Panc1 (cell line): ENCODE measurements around the gene ZDHHC14. TPM values are rescaled to one million over a fixed set of nuclear protein-coding genes. Genes with fewer than 3 reads are reported as not detected.

ENCODE experiments used
- ATAC-seq: fragments of 200-7000 bp; cut with Tn5 transposase; 2 replicates; pipeline ENCODE4 v1.9.1; 2020; ENCODE audit warnings: mild to moderate bottlenecking, moderate library complexity
- BruUV-seq: library from RNA; stranded (reverse); fragments of 400-500 nt; replicated peaks from 2 replicates; lab custom pipeline; 2021; lab: Mats Ljungman, UMichigan
- CTCF ChIA-PET: fragments of 300-600 bp; sonication (Branson Sonifier 250); formaldehyde crosslinking; loops from one replicate; lab custom pipeline; 2022; ENCODE audit warnings: antibody characterized with exemption; lab: Charles Lee
- POLR2A ChIA-PET: fragments of 300-600 bp; sonication (Branson Sonifier 250); formaldehyde crosslinking; loops from one replicate; lab custom pipeline; 2022; ENCODE audit warnings: antibody characterized with exemption; lab: Charles Lee
- DNase-seq: peaks from one replicate; pipeline ENCODE4 v3.0.0-alpha.2; 2010; ENCODE audit warnings: low read depth, low spot score
- H3K27ac ChIP-seq: 2 replicates; pipeline ENCODE4 v1.5.1; 2011; ENCODE audit warnings: mild to moderate bottlenecking, low read length, inconsistent platforms
- H3K27me3 ChIP-seq: fragments of 200-500 bp; sonication (Bioruptor generic); 2 replicates; pipeline ENCODE4 v1.6.0; 2014; ENCODE audit warnings: low read length, inconsistent platforms; ENCODE audit not compliant: control insufficient read depth, insufficient read depth
- H3K36me3 ChIP-seq: fragments of 200-500 bp; sonication (Bioruptor generic); 2 replicates; pipeline ENCODE4 v1.5.1; 2014; ENCODE audit warnings: inconsistent platforms, mild to moderate bottlenecking, low read length, moderate library complexity; ENCODE audit not compliant: control insufficient read depth, insufficient read depth
- H3K4me1 ChIP-seq: 2 replicates; pipeline ENCODE4 v1.5.1; 2011; ENCODE audit warnings: inconsistent platforms, mild to moderate bottlenecking, low read length, moderate library complexity; ENCODE audit not compliant: control insufficient read depth, insufficient read depth
- H3K4me3 ChIP-seq, 2 experiments: 2 replicates each; pipeline ENCODE4 v1.5.1; 2011 to 2012; ENCODE audit warnings: low read depth in 2 of 2, low read length in 2 of 2, mild to moderate bottlenecking in 2 of 2, inconsistent platforms in 1 of 2, moderate library complexity in 1 of 2
- H3K9me3 ChIP-seq: fragments of 200-500 bp; sonication (Bioruptor generic); 2 replicates; pipeline ENCODE4 v1.5.1; 2014; ENCODE audit warnings: low read depth, mild to moderate bottlenecking, inconsistent platforms, low read length, moderate library complexity; ENCODE audit not compliant: control insufficient read depth, insufficient read depth
- CTCF ChIP-seq: fragments of 450-650 bp; IDR thresholded peaks from 2 replicates; pipeline ENCODE4 v1.5.1; 2017; ENCODE audit warnings: mild to moderate bottlenecking
- POLR2AphosphoS5 ChIP-seq: IDR thresholded peaks from 2 replicates; pipeline ENCODE4 v1.6.1; 2012; ENCODE audit warnings: mild to moderate bottlenecking, low read depth, low read length, moderate library complexity
- REST ChIP-seq, 2 experiments: IDR thresholded peaks; 2 replicates each; pipeline ENCODE4 v1.6.1; 2011 to 2012; ENCODE audit warnings: low read depth in 2 of 2, control low read depth in 1 of 2, low read length in 1 of 2, mild to moderate bottlenecking in 1 of 2, moderate library complexity in 1 of 2; ENCODE audit not compliant: insufficient read depth in 1 of 2
- SIN3A ChIP-seq: IDR thresholded peaks from 2 replicates; pipeline ENCODE4 v1.6.1; 2012; ENCODE audit warnings: low read depth, mild to moderate bottlenecking, low read length, moderate library complexity, borderline replicate concordance; ENCODE audit not compliant: insufficient read depth
- TCF7L2 ChIP-seq: IDR thresholded peaks from 2 replicates; pipeline ENCODE4 v1.6.1; 2011; ENCODE audit warnings: mild to moderate bottlenecking, low read depth, low read length, inconsistent platforms
- in situ Hi-C: cut with HindIII; loops from 2 replicates; pipeline ENCODE4 v1.10.0; 2016; ENCODE audit warnings: low sequenced_read_pairs, low pct_unique_long_range_greater_than_20kb
- intact Hi-C: fragments of 100-400 bp; cut with micrococcal nuclease; formaldehyde crosslinking; loops from one replicate; pipeline ENCODE4 v1.10.0; 2022; ENCODE audit not compliant: unreplicated experiment
- total RNA-seq: library from RNA; stranded (reverse); gene quantifications from one replicate; pipeline ENCODE4 v1.2.1, GENCODE V29; 2021; ENCODE audit not compliant: unreplicated experiment

The ZDHHC14 gene
- total RNA-seq, 1 experiment from 2014 or later: 19.9 TPM

- no peak for TF ChIP-seq TCF7L2
- no peak for TF ChIP-seq REST (IDR thresholded peaks at IDR 0.05; ENCODE audit: insufficient read depth in 1 of 2, low read depth in 2 of 2, low read length in 1 of 2)
- Histone ChIP-seq H3K36me3 (no peaks in the 10 kb centered on the region; the same call in 1 of the 2 replicates), H3K27ac (no peak overlapping the region), H3K4me1 (peaks cover 6% of the 10 kb centered on the region; the same call in 1 of the 2 replicates), H3K27me3 (no peaks in the 10 kb centered on the region), H3K9me3 (no peaks in the 10 kb centered on the region), H3K4me3 (no peak overlapping the region)
- DNase-seq (no peak), ATAC-seq (no peak)
- intact Hi-C loops: no loop called here
- in situ Hi-C loops: no loop called here
- ChIA-PET POLR2A (no interaction called here), CTCF (interaction anchor here (1.4 kb wide), 1 partner anchor 18 kb away, joined by 10 read pairs; no protein-coding TSS in a partner anchor)
- no TSS peak for BruUV-seq
Measured at GRCh38 chr6:157333537-157333936, 47.5 kb upstream of the ZDHHC14 start.

GRCh38 chr6:157333956-157334355 is 47.0 kb upstream of the ZDHHC14 start:
- H3K4me3 ChIP-seq: no peak overlapping the region
- peaks cover 6% of the 10 kb centered on the region; the same call in 1 of the 2 replicates for H3K4me1 ChIP-seq
- CTCF ChIA-PET: interaction anchor here (0.7 to 1.4 kb wide), 2 partner anchors 19 to 34 kb away, joined by 6 to 10 read pairs; no protein-coding TSS in a partner anchor
- POLR2A ChIA-PET: interaction anchor here (0.6 kb wide), 1 partner anchor 502 kb away, joined by 5 read pairs; no protein-coding TSS in a partner anchor
- BruUV-seq: no TSS peak
- intact Hi-C loops: no loop called here
- no peaks in the 10 kb centered on the region; the same call in 1 of the 2 replicates for H3K36me3 ChIP-seq
- H3K27ac ChIP-seq: no peak overlapping the region
- ATAC-seq: no peak
- TF ChIP-seq REST (IDR thresholded peaks at IDR 0.05; ENCODE audit: insufficient read depth in 1 of 2, low read depth in 2 of 2, low read length in 1 of 2) (no peak), SIN3A (no peak), CTCF (no peak), TCF7L2 (no peak), POLR2AphosphoS5 (no peak)
- no peak for DNase-seq
- H3K27me3 ChIP-seq: no peaks in the 10 kb centered on the region
- no peaks in the 10 kb centered on the region for H3K9me3 ChIP-seq
- in situ Hi-C loops: no loop called here
